Hypothalamus (tissue), 51 donors: ENCODE data around the gene ITPR2.

Experiments
- DNase-seq, 51 donors: peaks; one replicate each; lab custom pipeline; 2025; lab: John Stamatoyannopoulos, UW

The ITPR2 gene

DNA sequence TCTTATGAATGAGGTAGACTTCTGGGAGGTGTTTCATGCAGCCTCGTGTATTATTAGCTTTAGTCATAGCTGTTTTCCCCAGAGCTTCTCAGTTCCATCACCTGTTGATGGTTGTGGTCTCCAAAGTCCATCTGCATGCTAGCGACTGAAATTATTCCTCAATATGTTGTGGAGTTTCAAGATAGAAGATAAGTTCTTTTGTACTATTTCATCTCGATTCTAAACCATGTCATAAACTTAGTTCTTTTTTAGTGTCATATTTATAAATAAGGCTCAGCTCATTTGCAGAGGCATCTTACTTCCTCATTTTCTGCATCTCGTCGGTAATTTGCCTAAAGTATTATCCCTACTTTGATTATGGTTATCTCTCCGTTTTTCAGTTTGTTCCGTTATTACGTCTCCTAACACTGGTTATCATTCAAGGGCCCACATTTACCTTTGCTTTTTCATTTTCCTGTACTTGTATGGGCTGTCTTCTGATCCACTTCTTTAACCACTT is 119.1 kb downstream of the ITPR2 start:
- DNase-seq, result no peak

DNA sequence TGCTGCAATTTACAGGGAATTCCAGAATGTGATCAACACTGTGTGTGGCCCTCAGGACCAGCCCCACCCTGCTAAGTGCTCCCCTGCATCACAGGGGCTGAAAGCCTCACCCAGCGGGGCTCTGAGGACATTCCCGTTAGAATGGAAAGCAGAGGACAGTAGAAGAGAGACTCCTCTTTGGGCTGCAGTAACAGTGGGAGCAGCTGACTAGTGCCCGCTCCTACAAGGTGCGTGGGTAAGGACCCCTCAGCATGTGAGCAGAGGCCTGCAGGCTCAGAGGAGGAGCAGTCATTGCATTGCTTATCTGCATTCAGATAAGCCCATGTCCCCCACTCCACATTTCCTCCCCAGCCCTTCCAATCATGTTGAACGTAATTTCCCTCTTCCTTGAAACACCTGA is 120.1 kb downstream of the ITPR2 start:
- no peak for DNase-seq

DNA sequence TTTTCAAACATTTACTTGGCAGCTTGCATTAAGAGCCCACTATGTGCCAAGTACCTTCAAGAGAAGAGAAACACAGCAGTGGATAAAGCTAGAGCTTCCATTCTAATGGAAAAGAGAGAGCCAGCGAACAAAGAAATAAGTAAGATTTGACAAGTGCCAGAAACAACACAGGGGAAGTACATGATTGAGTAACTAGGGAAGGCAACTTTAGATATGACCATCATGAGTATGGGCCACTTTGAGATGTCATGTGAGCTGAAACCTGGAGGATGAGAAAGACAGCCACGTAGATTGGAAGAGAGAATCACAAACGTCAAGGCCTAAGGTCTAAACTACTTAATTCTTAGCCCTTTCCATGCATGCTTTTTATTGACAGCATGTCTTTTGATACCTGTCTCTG is 121.4 kb downstream of the ITPR2 start:
- DNase-seq, result no peak

GRCh38 chr12:26711072-26711471 is 121.9 kb downstream of the ITPR2 start:
- no peak for DNase-seq

- no peak for DNase-seq
These were observed 127.1 kb downstream of the ITPR2 start for GRCh38 chr12:26705851-26706250.

- peak in 4 of 51 donors; percentile 1 to 7 (median 6) for DNase-seq
These were observed 128.1 kb downstream of the ITPR2 start for GRCh38 chr12:26704684-26705460.

DNA sequence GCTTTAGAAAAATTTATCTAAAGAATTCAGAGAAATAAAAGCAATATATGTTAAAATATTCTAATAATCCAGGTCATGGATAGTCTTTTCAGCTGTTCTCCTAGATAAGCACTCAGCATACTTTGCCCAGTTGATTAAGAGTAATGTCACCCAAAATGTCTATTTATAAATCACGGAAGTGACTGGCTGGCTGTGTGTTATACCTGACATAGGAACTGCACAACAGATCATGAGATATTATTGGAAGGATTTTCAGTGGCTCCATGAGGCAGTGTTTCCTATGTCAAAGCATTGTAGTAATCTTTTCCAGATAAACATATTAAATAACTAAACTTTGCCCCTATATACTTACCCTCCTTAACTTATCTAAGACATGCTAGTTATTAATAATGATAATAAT is 128.8 kb downstream of the ITPR2 start:
- DNase-seq, result no peak

- no peak for DNase-seq
These were observed 130.3 kb downstream of the ITPR2 start for GRCh38 chr12:26702741-26703140.

- peak in 2 of 51 donors; percentile 3 to 35 for DNase-seq
These were observed 131.3 kb downstream of the ITPR2 start for GRCh38 chr12:26701604-26702215.

- no peak for DNase-seq
These were observed 132.6 kb downstream of the ITPR2 start for GRCh38 chr12:26700430-26700829.

GRCh38 chr12:26699237-26699636 is 133.8 kb downstream of the ITPR2 start:
- DNase-seq, result no peak

DNA sequence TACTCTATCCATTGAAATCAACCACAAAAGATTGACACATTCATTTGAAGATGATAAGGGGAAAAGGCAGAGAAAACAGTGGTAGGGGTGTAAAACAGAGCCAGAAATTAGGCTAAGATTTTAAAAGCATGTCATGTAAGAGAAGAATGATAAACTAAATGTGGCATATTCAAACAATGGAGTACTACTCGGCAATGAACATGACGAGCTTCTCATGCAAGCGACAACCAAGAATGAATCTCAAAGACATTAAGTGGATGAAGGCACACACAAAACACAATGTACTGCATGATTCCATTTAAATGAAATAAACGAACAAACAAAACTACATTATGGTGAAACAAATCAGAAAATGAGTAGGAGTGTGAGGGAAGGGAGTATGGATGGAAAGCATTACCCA is 134.8 kb downstream of the ITPR2 start:
- DNase-seq, result no peak

DNA sequence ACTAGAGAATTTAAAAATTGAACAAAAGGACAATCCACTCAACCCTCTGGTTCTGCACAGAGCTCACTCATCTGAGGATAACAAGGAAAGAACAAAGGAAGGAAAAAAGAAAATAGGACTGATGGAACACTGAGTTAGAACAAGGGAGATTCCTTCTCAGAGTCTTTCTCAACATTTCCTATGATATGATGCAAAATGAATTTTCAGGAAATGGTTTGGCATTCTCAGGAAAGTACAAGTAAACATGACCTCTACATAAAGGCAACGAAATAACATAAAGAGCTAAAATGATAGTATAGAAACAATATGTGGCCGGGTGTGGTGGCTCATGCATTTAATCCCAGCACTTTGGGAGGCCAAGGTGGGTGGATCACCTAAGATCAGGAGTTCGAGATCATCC is 135.8 kb downstream of the ITPR2 start:
- no peak for DNase-seq

DNA sequence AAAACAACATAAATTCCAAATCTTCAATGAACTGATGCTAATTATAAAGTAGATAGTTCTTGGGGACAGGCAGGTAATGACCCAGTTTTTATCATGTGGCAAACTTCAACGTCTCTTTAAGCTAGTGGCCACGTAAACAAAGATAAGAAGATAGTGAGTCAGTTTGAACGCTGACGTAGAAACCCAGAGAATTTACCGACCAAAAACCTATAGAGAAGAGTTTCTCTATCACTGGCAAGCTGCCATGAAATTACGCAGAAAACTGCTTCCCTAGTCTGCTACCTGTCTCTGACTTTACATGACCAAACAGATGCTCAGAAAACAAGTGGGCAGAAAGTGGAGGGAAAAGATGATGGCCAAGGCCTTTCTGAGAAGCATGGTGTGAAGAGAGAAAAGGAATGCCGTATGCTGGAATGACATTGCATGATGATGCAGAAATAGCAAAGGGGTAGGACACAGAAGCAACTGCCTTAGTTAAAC is 136.3 kb downstream of the ITPR2 start:
- no peak for DNase-seq

GRCh38 chr12:26696048-26696612 is 136.9 kb downstream of the ITPR2 start:
- no peak for DNase-seq

GRCh38 chr12:26694402-26694801 is 138.6 kb downstream of the ITPR2 start:
- DNase-seq, result no peak

GRCh38 chr12:26692407-26692806 is 140.6 kb downstream of the ITPR2 start:
- DNase-seq, result no peak

DNA sequence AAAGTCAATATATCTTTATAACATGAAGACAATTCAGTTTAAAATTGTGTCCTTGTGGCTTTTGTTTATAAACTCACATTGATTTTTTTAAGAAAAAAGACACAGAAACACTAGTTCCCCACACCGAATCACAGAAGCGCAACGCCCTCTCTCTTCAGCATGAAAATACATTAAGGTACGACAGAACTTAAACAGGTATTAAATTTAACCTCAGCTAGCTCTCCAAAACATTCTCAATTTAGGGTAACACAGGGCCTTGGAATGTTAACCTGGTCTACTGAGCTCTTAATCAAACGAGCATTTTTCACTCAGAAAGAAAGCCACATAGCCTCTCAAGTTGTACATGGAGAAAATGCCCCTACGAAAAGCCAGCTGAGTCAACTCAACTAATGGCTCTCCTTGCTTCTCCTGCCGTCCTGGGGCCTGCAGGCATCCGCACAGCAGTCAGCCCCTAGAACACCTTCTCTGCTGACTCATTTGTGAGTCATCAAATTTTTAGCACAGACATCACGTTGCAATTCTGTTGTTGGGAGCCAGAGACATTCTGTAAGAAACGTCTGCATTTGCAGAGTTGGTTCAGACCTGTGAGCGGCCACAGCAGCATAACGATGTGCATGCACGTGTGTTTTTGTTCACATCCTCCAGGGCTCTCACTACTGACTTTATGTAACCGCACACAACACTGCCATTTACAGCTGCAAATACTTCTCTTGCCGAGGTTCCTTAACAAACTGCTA is 141.6 kb downstream of the ITPR2 start:
- DNase-seq, result peak in 21 of 51 donors; percentile 2 to 64 (median 13)

- no peak for DNase-seq
These were observed 142.4 kb downstream of the ITPR2 start for GRCh38 chr12:26690601-26691000.

DNA sequence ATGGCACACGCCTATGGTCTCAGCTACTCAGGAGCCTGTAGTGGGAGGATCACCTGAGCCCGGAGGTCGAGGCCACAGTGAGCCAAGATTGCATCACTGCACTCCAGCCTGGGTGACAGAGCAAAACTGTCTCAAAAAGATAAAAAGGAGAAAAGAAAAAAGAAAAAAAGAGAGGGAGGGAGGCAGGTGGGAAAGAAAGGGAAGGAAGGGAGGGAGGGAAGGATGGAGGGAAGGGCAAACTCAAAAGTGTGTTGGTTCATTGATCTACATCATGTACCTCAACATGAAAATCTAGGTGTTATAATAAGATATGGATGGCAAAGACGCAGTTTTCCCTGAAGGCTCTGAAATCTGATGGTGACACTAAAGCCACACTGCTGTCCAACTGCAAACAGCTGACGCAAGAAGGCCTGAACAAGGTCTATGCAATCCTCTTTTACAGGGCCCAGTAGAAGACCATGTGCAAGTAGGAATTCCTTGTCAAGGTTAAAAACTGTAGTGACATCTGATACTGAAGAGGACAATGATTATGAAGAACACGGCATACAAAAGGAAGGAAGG is 143.6 kb downstream of the ITPR2 start:
- no peak for DNase-seq
